Ishikawa (cell line): ENCODE results near the gene TMEM117.

ENCODE experiments used
- CEBPB ChIP-seq: IDR thresholded peaks from 2 replicates; pipeline ENCODE4 v1.6.1; 2012
- CREB1 ChIP-seq: IDR thresholded peaks from 2 replicates; pipeline ENCODE4 v1.6.1; 2012; ENCODE audit warnings: low read depth
- EGR1 ChIP-seq: IDR thresholded peaks from 2 replicates; pipeline ENCODE4 v1.6.1; 2012
- EP300 ChIP-seq: IDR thresholded peaks from 2 replicates; pipeline ENCODE4 v1.6.1; 2012; ENCODE audit warnings: borderline replicate concordance
- FOXM1 ChIP-seq: IDR thresholded peaks from 2 replicates; pipeline ENCODE4 v1.6.1; 2012; ENCODE audit warnings: low read depth, borderline replicate concordance
- NFIC ChIP-seq: IDR thresholded peaks from 2 replicates; pipeline ENCODE4 v1.6.1; 2012
- RAD21 ChIP-seq: IDR thresholded peaks from 2 replicates; pipeline ENCODE4 v1.6.1; 2012; ENCODE audit warnings: low read depth
- REST ChIP-seq: IDR thresholded peaks from 2 replicates; pipeline ENCODE4 v1.6.1; 2012; ENCODE audit warnings: low read depth, mild to moderate bottlenecking
- TAF1 ChIP-seq: IDR thresholded peaks from 2 replicates; pipeline ENCODE4 v1.6.1; 2012; ENCODE audit warnings: low read depth, mild to moderate bottlenecking
- TCF12 ChIP-seq: IDR thresholded peaks from 2 replicates; pipeline ENCODE4 v1.6.1; 2012; ENCODE audit warnings: low read depth
- TEAD4 ChIP-seq: IDR thresholded peaks from 2 replicates; pipeline ENCODE4 v1.6.1; 2012
- YY1 ChIP-seq: IDR thresholded peaks from 2 replicates; pipeline ENCODE4 v1.6.1; 2012; ENCODE audit warnings: low read depth
- ZBTB7A ChIP-seq: IDR thresholded peaks from 2 replicates; pipeline ENCODE4 v1.6.1; 2012; ENCODE audit warnings: low read depth
- TF ChIP-seq, protein P1 (sequence below): IDR thresholded peaks from 2 replicates; pipeline ENCODE4 v1.6.1; 2012
- TF ChIP-seq, protein P2 (sequence below): IDR thresholded peaks from 2 replicates; pipeline ENCODE4 v1.6.1; 2012

The TMEM117 gene

GRCh38 chr12:44031472-44032185 lies 195.7 kb downstream of the TMEM117 start:
- no peak for TF ChIP-seq ZBTB7A
- TF ChIP-seq TAF1 = no peak
- TF ChIP-seq CREB1 = no peak
- no peak for TF ChIP-seq TCF12
- TF ChIP-seq, protein P1, sequence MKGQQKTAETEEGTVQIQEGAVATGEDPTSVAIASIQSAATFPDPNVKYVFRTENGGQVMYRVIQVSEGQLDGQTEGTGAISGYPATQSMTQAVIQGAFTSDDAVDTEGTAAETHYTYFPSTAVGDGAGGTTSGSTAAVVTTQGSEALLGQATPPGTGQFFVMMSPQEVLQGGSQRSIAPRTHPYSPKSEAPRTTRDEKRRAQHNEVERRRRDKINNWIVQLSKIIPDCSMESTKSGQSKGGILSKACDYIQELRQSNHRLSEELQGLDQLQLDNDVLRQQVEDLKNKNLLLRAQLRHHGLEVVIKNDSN = no peak
- TF ChIP-seq EP300 = no peak
- TF ChIP-seq TEAD4 = no peak
- TF ChIP-seq FOXM1 = no peak
- TF ChIP-seq YY1 = no peak
- TF ChIP-seq CEBPB = no peak

DNA sequence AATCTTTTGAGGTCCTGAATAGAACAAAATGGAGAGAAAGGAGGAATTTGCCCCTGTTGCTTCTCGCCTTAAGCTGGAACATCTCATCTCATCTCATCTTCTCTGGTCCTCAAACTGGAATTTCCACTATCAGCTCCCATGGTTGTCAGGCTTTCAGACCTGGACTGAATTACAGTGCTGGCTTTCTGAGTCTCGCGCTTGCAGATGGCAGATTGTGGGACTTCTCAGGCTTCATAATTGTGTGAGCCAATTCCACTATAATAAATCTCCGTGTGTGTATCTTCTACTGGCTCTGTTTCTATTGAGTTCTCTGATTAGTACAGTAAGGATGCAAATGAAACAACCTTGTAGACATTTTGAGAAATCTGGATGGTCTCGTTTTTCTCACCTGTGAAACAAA lies 199.0 kb downstream of the TMEM117 start:
- TF ChIP-seq NFIC (no peak), FOXM1 (no peak), TAF1 (no peak), REST (no peak), CREB1 (no peak), TEAD4 (no peak), YY1 (no peak), EGR1 (no peak), CEBPB (no peak), EP300 (no peak), TCF12 (no peak)
- TF ChIP-seq, protein P1 = no peak

GRCh38 chr12:44036875-44037443 lies 201.1 kb downstream of the TMEM117 start:
- TF ChIP-seq TCF12 = no peak
- TF ChIP-seq RAD21 = no peak
- no peak for TF ChIP-seq REST
- TF ChIP-seq EP300 = no peak
- no peak for TF ChIP-seq TAF1
- TF ChIP-seq CEBPB = no peak
- no peak for TF ChIP-seq ZBTB7A
- TF ChIP-seq, protein P2, sequence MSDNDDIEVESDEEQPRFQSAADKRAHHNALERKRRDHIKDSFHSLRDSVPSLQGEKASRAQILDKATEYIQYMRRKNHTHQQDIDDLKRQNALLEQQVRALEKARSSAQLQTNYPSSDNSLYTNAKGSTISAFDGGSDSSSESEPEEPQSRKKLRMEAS = no peak
- no peak for TF ChIP-seq YY1
- TF ChIP-seq, protein P1 = no peak

- TF ChIP-seq CREB1 (no peak), CEBPB (no peak)
These were observed 202.5 kb downstream of the TMEM117 start for GRCh38 chr12:44038411-44038810.

DNA sequence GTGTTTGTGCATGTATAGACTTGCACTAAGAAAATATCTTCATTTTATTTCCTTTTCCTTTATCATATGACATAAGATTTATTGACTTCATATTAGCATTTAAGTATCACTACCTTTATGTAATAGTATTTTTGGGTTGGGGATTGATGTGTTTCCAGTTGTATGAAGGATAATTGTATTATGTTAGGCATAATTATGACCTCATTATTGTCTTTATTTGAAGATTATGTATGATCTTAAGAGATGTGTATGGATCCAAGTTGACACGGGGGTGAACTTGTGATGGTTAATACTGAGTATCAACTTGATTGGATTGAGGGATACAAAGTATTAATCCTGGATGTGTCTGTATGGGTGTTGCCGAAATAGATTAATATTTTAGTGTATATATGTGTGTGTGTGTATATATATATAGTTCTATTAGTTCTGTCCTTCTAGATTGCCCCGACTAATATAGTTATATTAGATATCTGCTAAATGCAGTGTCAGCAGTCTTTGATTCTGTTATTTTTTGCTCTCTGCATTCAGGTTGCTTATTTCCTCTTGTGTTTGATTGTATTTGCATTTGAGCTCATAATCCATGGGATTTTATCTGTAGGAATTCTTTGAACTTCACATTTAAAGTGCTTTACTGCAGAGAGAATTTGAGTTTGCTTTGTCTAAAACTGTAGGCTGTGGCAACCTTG lies 211.0 kb downstream of the TMEM117 start:
- TF ChIP-seq TEAD4 = no peak
- no peak for TF ChIP-seq TAF1
- TF ChIP-seq, protein P1 = no peak
- no peak for TF ChIP-seq EP300
- TF ChIP-seq REST = no peak
- no peak for TF ChIP-seq CEBPB
- no peak for TF ChIP-seq YY1
- no peak for TF ChIP-seq FOXM1
- TF ChIP-seq, protein P2 = no peak
- TF ChIP-seq EGR1 = no peak
- no peak for TF ChIP-seq ZBTB7A
- no peak for TF ChIP-seq RAD21
